ENCODE data around the gene ART3.
A peak's percentile ranks its signal among the peaks of the same experiment; 100 is the strongest.

The ART3 gene

DNA sequence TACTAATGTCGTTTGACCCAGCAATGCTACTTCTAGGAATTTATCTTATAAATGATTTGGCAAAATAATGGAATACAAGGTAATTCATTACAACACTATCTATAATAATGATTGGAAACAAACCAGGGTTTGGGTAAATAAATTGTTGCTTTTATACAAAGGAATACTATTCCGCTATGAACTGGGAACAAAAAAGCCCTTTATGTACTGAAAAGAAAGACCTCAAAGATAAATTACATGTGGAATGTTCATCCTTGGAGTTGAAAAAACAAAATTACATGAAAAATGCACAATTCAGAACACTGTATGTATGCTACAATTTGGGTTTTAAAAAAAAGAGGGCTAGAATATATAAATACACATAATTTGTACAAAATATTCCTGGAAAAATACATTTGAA lies 78.8 kb downstream of the ART3 start:
- DNase-seq = no peak

- DNase-seq = no peak
These were observed 81.5 kb downstream of the ART3 start for GRCh38 chr4:76155979-76156378.

GRCh38 chr4:76156635-76157034 lies 82.1 kb downstream of the ART3 start:
- DNase-seq = peak; percentile 4

- no peak for DNase-seq
These were observed 85.8 kb downstream of the ART3 start for GRCh38 chr4:76160355-76160754.
